DMS53 treated with DMSO at 0.1 percent for 48 hours (cell line): ENCODE results near the gene RPRD2.
A peak's percentile ranks its signal among the peaks of the same experiment; 100 is the strongest.

ENCODE experiments used
- DNase-seq: peaks from one replicate; lab custom pipeline; 2025; ENCODE audit not compliant: unreplicated experiment; lab: John Stamatoyannopoulos, UW

RPRD2 gene

GRCh38 chr1:150512846-150513245, 148.9 kb downstream of the RPRD2 start:
- no peak for DNase-seq

GRCh38 chr1:150513351-150513791, 149.4 kb downstream of the RPRD2 start:
- DNase-seq: no peak

- no peak for DNase-seq
Measured at GRCh38 chr1:150514260-150514659, 150.3 kb downstream of the RPRD2 start.

DNA sequence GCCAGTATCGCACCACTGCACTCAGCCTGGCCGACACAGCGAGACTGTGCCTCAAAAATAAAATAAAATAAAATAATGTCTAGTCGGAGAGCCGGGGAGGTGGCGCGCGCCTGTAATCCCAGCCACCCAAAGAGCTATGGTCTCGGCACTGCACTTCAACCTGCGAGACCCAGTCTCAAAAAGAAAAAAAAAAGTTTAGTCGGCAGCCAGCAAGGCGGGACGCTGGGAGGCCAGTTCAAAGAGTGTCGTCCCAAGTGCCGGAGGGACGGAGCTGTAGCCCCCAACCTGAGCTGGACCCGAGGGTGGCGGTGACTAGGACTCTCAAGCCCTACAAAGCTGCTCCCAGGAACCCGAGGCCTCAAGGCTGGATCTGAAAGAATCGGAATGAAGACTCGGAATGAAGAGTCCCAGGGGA, 151.0 kb downstream of the RPRD2 start:
- DNase-seq: peak; percentile 40

DNA sequence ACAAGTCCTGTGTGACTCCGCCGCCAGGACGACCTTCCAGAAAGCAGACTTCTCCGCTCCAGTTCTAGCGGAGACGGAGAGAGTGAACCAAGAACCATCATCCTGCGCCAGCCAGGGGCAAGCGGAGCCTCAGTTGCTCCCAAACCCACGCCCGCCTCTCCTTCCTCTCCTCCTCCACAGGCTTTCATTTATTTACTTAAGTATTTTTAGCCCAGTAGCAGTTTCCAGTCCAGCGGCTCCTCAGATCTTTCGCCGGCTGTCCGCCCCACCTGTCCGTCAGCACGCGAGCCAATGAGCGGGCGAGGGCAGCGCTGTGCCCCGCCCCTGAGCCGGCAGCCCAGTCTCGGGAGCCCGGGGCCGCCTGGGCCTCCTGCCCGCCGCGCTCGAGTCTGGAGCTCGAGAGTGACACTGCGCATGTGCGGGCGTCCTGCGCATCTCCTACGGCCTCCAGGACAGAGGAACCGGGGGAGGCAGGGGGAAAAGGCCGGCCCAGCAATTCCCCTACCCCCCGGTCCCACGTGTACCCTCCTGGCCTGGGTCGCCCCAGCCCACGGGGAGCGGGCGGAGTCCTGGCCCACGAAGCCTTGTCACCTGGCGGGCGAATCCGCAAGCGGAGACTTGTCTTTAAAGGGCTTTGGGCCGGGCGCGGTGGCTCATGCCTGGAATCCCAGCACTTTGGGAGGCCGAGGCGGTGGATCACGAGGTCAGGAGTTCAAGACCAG, 151.5 kb downstream of the RPRD2 start, which contains the start of gene FALEC:
Gene FALEC, plus strand, starts transcription at position 425 of the 722 bp plus-strand sequence.
- peak; percentile 97 for DNase-seq

- peak; percentile 27 for DNase-seq
Measured at GRCh38 chr1:150516050-150516591, 152.2 kb downstream of the RPRD2 start.

DNA sequence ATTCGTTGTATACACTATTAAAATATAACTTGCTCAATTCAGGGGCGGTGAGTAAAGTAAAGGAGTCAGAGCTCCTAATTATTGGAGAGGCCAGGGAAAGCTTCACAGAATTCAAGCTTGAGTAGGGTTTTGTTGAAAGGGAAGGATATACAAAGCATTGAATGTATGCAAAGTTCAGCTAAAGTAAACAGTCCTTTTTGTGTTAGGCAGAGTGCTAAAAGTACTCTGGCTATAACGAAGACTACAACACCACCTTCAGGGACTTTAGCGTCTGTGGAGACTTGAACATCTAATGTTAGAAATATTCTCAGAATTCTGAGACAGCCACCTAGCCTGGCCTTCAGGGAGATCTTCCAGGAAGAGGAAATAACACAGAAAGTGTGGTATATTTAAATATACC, 152.7 kb downstream of the RPRD2 start:
- no peak for DNase-seq

- DNase-seq: no peak
Measured at GRCh38 chr1:150521196-150521968, 157.4 kb downstream of the RPRD2 start.

DNA sequence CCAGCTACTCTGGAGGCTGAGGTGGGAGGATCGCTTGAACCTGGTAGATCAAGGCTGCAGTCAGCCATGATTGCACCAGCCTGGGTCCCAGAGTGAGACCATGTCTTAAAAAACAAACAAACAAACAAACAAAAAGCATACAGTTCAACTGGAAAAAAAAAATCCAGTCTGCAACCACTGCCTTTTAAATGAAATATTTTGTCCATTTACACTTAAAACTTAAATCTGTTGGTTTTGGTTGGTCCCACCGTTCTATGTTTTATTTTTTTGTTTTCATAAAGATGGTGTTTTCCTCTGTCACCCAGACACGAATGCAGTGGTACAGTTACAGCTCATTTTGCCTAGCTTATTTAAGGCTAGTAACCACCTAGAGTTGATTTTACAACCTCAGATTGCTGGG, 161.4 kb downstream of the RPRD2 start:
- no peak for DNase-seq
